Endothelial cell of umbilical vein (primary cell): ENCODE measurements around the gene DNAH11.

ENCODE experiments used
- CTCF ChIP-seq, 2 donors: IDR thresholded peaks; 1 replicate in 1 of 2; 2 replicates in 1 of 2; pipeline ENCODE4 v1.5.1; 2011; ENCODE audit warnings: low read length in 2 of 2, mild to moderate bottlenecking in 2 of 2, moderate library complexity in 2 of 2, control low read depth in 1 of 2, inconsistent platforms in 1 of 2, low read depth in 1 of 2; ENCODE audit not compliant: insufficient read depth in 1 of 2; ENCODE audit errors: extremely low read depth in 1 of 2
- EZH2 ChIP-seq: IDR thresholded peaks from 2 replicates; pipeline ENCODE4 v1.6.1; 2012; ENCODE audit warnings: borderline replicate concordance, low read depth, mild to moderate bottlenecking, moderate library complexity, low read length, inconsistent platforms; ENCODE audit not compliant: severe bottlenecking
- JUN ChIP-seq: IDR thresholded peaks from 2 replicates; pipeline ENCODE4 v1.6.1; 2011; ENCODE audit warnings: borderline replicate concordance, low read depth; ENCODE audit not compliant: insufficient read length, insufficient read depth
- MYC ChIP-seq: IDR thresholded peaks from one replicate; pipeline ENCODE4 v1.6.1; 2011; ENCODE audit warnings: mild to moderate bottlenecking, low read depth, low read length
- POLR2AphosphoS5 ChIP-seq: IDR thresholded peaks from 2 replicates; pipeline ENCODE4 v1.6.1; 2012; ENCODE audit warnings: low read depth, mild to moderate bottlenecking, control low read depth, low read length, moderate library complexity; ENCODE audit not compliant: insufficient read depth
- TF ChIP-seq, protein P1 (sequence below): IDR thresholded peaks from 2 replicates; pipeline ENCODE4 v1.6.1; 2011; ENCODE audit not compliant: insufficient read depth, insufficient read length

DNA sequence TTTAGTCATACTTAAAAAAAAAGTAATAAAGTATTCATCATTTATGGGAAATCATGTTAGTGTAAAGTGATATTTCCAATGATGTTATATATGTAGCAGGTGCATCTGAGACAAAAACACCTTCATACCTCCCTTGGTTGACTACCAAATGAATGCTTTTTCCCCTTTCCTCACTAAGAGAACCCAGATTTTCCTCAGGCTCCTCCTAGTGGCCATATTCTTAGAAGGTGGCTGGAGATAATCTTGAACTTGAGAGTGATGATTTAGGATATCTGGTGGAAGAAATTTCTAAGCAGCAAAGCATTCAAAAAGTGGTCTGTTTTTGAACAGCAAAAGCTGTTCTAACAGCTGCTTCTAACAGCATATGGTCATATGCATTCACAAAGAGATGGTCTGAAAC lies 16.8 kb upstream of the DNAH11 start:
- no peak for TF ChIP-seq POLR2AphosphoS5
- TF ChIP-seq CTCF (IDR thresholded peaks at IDR 0.05; ENCODE audit: extremely low read depth in 1 of 2, insufficient read depth in 1 of 2, low read depth in 1 of 2, low read length in 2 of 2) = peak in 1 of 2 donors; percentile 32
- TF ChIP-seq EZH2 = no peak
- no peak for TF ChIP-seq JUN
- TF ChIP-seq, protein P1, sequence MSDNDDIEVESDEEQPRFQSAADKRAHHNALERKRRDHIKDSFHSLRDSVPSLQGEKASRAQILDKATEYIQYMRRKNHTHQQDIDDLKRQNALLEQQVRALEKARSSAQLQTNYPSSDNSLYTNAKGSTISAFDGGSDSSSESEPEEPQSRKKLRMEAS = no peak
- no peak for TF ChIP-seq MYC
